Measurements from ENCODE around the gene STPG1. TPM values are rescaled to one million over a fixed set of nuclear protein-coding genes. Genes with fewer than 3 reads are reported as not detected.

Gene STPG1
- polyA plus RNA-seq, 1 donor (not counting 4 experiments of a cell fraction or from before 2014, with no cell fraction given): 16.6 TPM

DNA sequence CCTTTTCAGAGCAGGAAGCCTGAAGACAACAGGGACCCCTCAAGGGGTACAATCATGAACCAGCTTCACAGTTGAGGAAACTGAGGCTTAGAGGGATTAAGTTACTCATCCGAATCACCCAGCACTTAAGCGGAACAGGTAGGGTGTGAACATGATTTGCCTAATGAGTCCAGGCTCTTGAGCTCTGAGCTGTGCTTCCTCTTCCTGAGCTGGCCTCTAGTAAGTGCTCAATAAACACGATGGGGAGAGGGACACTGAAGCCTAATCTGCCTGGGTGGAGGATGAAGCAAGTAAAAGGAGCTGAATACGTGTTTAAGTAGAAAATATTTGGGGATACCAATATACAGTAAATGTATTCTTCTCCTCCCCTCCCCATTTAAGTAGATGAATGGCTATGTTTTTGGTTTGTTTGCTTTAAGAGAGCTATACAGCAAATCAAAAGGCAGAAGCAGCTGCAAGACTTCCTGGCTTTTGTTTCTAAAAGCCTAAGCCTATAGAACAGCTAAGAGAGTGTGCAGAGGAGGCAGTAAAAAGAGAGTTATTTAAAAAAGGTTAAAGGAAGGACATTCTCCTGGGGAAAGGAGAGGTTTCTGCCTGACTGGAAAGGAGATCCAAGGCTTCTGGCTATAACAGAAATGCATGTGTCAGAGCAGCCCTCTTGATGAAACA, 20.5 kb downstream of the STPG1 start:
- no peak overlapping the region for H2AFZ ChIP-seq (ENCODE audit: control insufficient read depth, low read length)
- no peaks in the 10 kb centered on the region for H3K9me3 ChIP-seq (ENCODE audit: control insufficient read depth, low read depth, low read length)
- H3K79me2 ChIP-seq (ENCODE audit: control insufficient read depth, insufficient read depth, low read length): peaks cover 2% of the 10 kb centered on the region
- no peaks in the 10 kb centered on the region for H3K27me3 ChIP-seq (ENCODE audit: control insufficient read depth, extremely low read depth, insufficient read depth, low read length)
- H3K4me3 ChIP-seq (ENCODE audit: control insufficient read depth in 2 of 3, extremely low read depth in 1 of 3, insufficient read depth in 2 of 3, low read depth in 1 of 3, low read length in 3 of 3): no peak overlapping the region
- H3K4me1 ChIP-seq (ENCODE audit: control insufficient read depth, extremely low read depth, insufficient read depth, low read length): peaks cover 29% of the 10 kb centered on the region
- FAIRE-seq (no peak), DNase-seq (ENCODE audit: low read depth, low spot score) (no peak)
- dilution Hi-C loops (cut with MboI; ENCODE audit: extremely low pct_ligation_motif_present, low sequenced_read_pairs): loop anchor here (10.0 kb wide), 1 partner anchor 198 kb away; no protein-coding TSS in a partner anchor
- peak overlapping the region; percentile 8 for H3K9ac ChIP-seq (ENCODE audit: control insufficient read depth, extremely low read depth, insufficient read depth, low read length)
- TF ChIP-seq, protein P1, sequence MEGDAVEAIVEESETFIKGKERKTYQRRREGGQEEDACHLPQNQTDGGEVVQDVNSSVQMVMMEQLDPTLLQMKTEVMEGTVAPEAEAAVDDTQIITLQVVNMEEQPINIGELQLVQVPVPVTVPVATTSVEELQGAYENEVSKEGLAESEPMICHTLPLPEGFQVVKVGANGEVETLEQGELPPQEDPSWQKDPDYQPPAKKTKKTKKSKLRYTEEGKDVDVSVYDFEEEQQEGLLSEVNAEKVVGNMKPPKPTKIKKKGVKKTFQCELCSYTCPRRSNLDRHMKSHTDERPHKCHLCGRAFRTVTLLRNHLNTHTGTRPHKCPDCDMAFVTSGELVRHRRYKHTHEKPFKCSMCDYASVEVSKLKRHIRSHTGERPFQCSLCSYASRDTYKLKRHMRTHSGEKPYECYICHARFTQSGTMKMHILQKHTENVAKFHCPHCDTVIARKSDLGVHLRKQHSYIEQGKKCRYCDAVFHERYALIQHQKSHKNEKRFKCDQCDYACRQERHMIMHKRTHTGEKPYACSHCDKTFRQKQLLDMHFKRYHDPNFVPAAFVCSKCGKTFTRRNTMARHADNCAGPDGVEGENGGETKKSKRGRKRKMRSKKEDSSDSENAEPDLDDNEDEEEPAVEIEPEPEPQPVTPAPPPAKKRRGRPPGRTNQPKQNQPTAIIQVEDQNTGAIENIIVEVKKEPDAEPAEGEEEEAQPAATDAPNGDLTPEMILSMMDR (optimal IDR thresholded peaks at IDR 0.05 in 1 of 3, IDR thresholded peaks at IDR 0.05 in 1 of 3, conservative IDR thresholded peaks at IDR 0.05 in 1 of 3; ENCODE audit: extremely low read depth in 1 of 3, insufficient read depth in 2 of 3, low read length in 3 of 3): no peak
- no peak for TF ChIP-seq EZH2 (IDR thresholded peaks at IDR 0.05; ENCODE audit: low read length)
- H3K27ac ChIP-seq (ENCODE audit: control insufficient read depth, insufficient read depth, low read length): no peak overlapping the region
- H4K20me1 ChIP-seq (ENCODE audit: control insufficient read depth, extremely low read depth, insufficient read depth, low read length): no peaks in the 10 kb centered on the region
- H3K9me1 ChIP-seq (ENCODE audit: control insufficient read depth, extremely low read depth, insufficient read depth, low read length): no peaks in the 10 kb centered on the region
- H3K4me2 ChIP-seq (ENCODE audit: control insufficient read depth, extremely low read depth, insufficient read depth, low read depth, low read length): no peak overlapping the region
- peaks cover 4 to 15% of the 10 kb centered on the region in 2 experiments for H3K36me3 ChIP-seq (ENCODE audit: control insufficient read depth in 2 of 2, extremely low read depth in 1 of 2, insufficient read depth in 2 of 2, low read length in 2 of 2)

DNA sequence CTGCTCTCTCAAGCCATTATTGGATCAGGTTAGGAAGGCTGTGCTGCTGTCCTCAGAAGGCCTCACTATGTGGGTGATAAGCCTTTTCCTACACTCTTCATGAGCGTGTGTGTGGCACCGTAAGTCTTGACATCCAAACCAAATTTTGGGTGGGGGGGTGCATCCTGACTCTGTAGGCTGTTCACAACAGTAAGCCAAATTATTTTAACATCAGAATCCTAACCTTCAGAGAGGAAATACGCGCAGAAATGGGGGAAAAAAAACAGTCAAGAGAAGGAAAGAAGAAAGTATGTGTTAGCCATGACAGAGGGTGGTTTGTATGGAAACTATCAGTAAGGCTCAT, 21.0 kb downstream of the STPG1 start:
- Histone ChIP-seq H3K27me3 (ENCODE audit: control insufficient read depth, extremely low read depth, insufficient read depth, low read length) (no peaks in the 10 kb centered on the region), H3K9me3 (ENCODE audit: control insufficient read depth, low read depth, low read length) (no peaks in the 10 kb centered on the region), H4K20me1 (ENCODE audit: control insufficient read depth, extremely low read depth, insufficient read depth, low read length) (no peaks in the 10 kb centered on the region), H2AFZ (ENCODE audit: control insufficient read depth, low read length) (no peak overlapping the region), H3K9me1 (ENCODE audit: control insufficient read depth, extremely low read depth, insufficient read depth, low read length) (no peaks in the 10 kb centered on the region), H3K4me2 (ENCODE audit: control insufficient read depth, extremely low read depth, insufficient read depth, low read depth, low read length) (no peak overlapping the region), H3K4me1 (ENCODE audit: control insufficient read depth, extremely low read depth, insufficient read depth, low read length) (peaks cover 29% of the 10 kb centered on the region), H3K36me3 (ENCODE audit: control insufficient read depth in 2 of 2, extremely low read depth in 1 of 2, insufficient read depth in 2 of 2, low read length in 2 of 2) (peaks cover 5 to 17% of the 10 kb centered on the region in 2 experiments), H3K27ac (ENCODE audit: control insufficient read depth, insufficient read depth, low read length) (no peak overlapping the region), H3K9ac (ENCODE audit: control insufficient read depth, extremely low read depth, insufficient read depth, low read length) (no peak overlapping the region), H3K4me3 (ENCODE audit: control insufficient read depth in 2 of 3, extremely low read depth in 1 of 3, insufficient read depth in 2 of 3, low read depth in 1 of 3, low read length in 3 of 3) (no peak overlapping the region), H3K79me2 (ENCODE audit: control insufficient read depth, insufficient read depth, low read length) (peaks cover 2% of the 10 kb centered on the region)
- FAIRE-seq (no peak), DNase-seq (ENCODE audit: low read depth, low spot score) (no peak)
- dilution Hi-C loops (cut with MboI; ENCODE audit: extremely low pct_ligation_motif_present, low sequenced_read_pairs): loop anchor here (10.0 kb wide), 1 partner anchor 198 kb away; no protein-coding TSS in a partner anchor
- TF ChIP-seq, protein P1 (optimal IDR thresholded peaks at IDR 0.05 in 1 of 3, IDR thresholded peaks at IDR 0.05 in 1 of 3, conservative IDR thresholded peaks at IDR 0.05 in 1 of 3; ENCODE audit: extremely low read depth in 1 of 3, insufficient read depth in 2 of 3, low read length in 3 of 3): peak in 1 of 3 experiments; percentile 2
- TF ChIP-seq EZH2 (IDR thresholded peaks at IDR 0.05; ENCODE audit: low read length): no peak
